A673 (cell line): ENCODE measurements around the gene RASA3. TPM values are rescaled to one million over a fixed set of nuclear protein-coding genes. Genes with fewer than 3 reads are reported as not detected.

Experiments
- BruUV-seq: library from RNA; stranded (reverse); fragments of 400-500 nt; replicated peaks from 2 replicates; lab custom pipeline; 2021; lab: Mats Ljungman, UMichigan
- CTCF ChIA-PET: fragments of 300-600 bp; sonication (Branson Sonifier 250); formaldehyde crosslinking; loops from one replicate; lab custom pipeline; 2022; ENCODE audit warnings: antibody characterized with exemption; lab: Charles Lee
- POLR2A ChIA-PET: fragments of 300-600 bp; sonication (Branson Sonifier 250); formaldehyde crosslinking; loops from one replicate; lab custom pipeline; 2022; ENCODE audit warnings: antibody characterized with exemption; ENCODE audit not compliant: low non-redundant PET; lab: Charles Lee
- DNase-seq: peaks from one replicate; pipeline ENCODE4 v3.0.0-alpha.2; 2015; ENCODE audit warnings: low spot score
- H3K27ac ChIP-seq: fragments of 200-600 bp; sonication (generic); 2 replicates; pipeline ENCODE4 v1.5.1; 2016; ENCODE audit warnings: mixed run types, low read depth, mild to moderate bottlenecking, mixed read lengths, antibody characterized with exemption, low read length; ENCODE audit not compliant: poor library complexity, severe bottlenecking
- H3K27me3 ChIP-seq: fragments of 200-600 bp; sonication (generic); replicated peaks from 2 replicates; pipeline ENCODE4 v1.6.1; 2017; ENCODE audit warnings: mixed run types, low read depth, mild to moderate bottlenecking, mixed read lengths, antibody characterized with exemption, low read length; ENCODE audit not compliant: insufficient read depth, poor library complexity
- H3K36me3 ChIP-seq: fragments of 200-600 bp; sonication (generic); 2 replicates; pipeline ENCODE4 v1.6.1; 2016; ENCODE audit warnings: mixed run types, mild to moderate bottlenecking, mixed read lengths, antibody characterized with exemption, low read length; ENCODE audit not compliant: insufficient read depth, poor library complexity, severe bottlenecking
- H3K4me1 ChIP-seq: fragments of 200-600 bp; sonication (generic); 2 replicates; pipeline ENCODE4 v1.6.1; 2017; ENCODE audit warnings: mixed run types, mild to moderate bottlenecking, mixed read lengths, antibody characterized with exemption, low read length; ENCODE audit not compliant: insufficient read depth, poor library complexity, severe bottlenecking
- H3K4me3 ChIP-seq: fragments of 200-600 bp; sonication (generic); 2 replicates; pipeline ENCODE4 v1.5.1; 2016; ENCODE audit warnings: low read depth, mixed run types, mild to moderate bottlenecking, mixed read lengths, low read length; ENCODE audit not compliant: poor library complexity, severe bottlenecking
- H3K9me3 ChIP-seq: fragments of 200-600 bp; sonication (generic); 2 replicates; pipeline ENCODE4 v1.6.1; 2016; ENCODE audit warnings: mixed run types, low read depth, mild to moderate bottlenecking, mixed read lengths, antibody characterized with exemption, low read length; ENCODE audit not compliant: poor library complexity, severe bottlenecking
- EZH2 ChIP-seq: fragments of 200-600 bp; sonication (generic); IDR thresholded peaks from 2 replicates; pipeline ENCODE4 v1.6.1; 2017; ENCODE audit warnings: borderline replicate concordance, low read depth, mild to moderate bottlenecking, mixed read lengths, antibody characterized with exemption, low read length; ENCODE audit not compliant: poor library complexity, severe bottlenecking
- intact Hi-C: fragments of 100-400 bp; cut with micrococcal nuclease; formaldehyde crosslinking; loops from one replicate; pipeline ENCODE4 v1.10.0; 2022; ENCODE audit not compliant: unreplicated experiment
- total RNA-seq: library from RNA; stranded (reverse); gene quantifications from 2 replicates; pipeline ENCODE4 v1.2.3, GENCODE V29; 2021
- TF ChIP-seq, protein P1 (sequence below): fragments of 300-800, 200-600 bp; sonication (generic); conservative IDR thresholded peaks from 2 replicates; pipeline ENCODE4 v1.5.1; 2017; ENCODE audit warnings: low read depth, mild to moderate bottlenecking, antibody characterized with exemption, low read length, moderate library complexity, mixed read lengths

The RASA3 gene
- total RNA-seq, 1 experiment from 2014 or later = 22.1 TPM

DNA sequence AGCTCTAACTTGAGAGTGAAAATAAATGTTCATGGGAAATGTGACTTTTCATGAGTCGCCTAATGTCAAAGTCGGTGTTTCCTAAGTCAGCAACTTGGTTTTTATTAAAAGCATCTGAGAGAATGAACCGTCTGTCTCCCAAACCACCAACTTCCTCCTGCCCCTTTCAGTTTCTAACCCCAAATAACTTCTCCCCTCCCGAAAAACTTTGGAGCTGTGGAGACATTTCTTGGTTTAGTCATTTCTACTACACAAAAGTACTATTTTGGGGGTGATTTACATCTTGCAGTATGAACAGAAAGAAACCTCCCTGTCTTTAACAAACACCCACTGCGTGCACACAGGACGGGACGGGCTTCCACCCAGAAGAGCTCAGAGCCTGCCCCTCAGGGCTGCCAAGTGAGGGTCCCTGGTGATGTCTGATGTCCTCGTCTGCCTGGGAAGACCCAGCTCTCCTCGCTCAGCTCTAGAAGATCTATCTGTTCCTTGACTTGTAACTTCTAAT lies 65.0 kb downstream of the RASA3 start:
- H3K4me1 ChIP-seq = peaks cover 27% of the 10 kb centered on the region
- no peak overlapping the region for H3K4me3 ChIP-seq
- DNase-seq = no peak
- ChIA-PET CTCF (interaction anchor here (0.6 kb wide), 1 partner anchor 577 kb away, joined by 9 read pairs; the partner anchor contains the start of gene DCUN1D2), POLR2A (no interaction called here)
- TF ChIP-seq EZH2 = no peak
- TF ChIP-seq, protein P1, sequence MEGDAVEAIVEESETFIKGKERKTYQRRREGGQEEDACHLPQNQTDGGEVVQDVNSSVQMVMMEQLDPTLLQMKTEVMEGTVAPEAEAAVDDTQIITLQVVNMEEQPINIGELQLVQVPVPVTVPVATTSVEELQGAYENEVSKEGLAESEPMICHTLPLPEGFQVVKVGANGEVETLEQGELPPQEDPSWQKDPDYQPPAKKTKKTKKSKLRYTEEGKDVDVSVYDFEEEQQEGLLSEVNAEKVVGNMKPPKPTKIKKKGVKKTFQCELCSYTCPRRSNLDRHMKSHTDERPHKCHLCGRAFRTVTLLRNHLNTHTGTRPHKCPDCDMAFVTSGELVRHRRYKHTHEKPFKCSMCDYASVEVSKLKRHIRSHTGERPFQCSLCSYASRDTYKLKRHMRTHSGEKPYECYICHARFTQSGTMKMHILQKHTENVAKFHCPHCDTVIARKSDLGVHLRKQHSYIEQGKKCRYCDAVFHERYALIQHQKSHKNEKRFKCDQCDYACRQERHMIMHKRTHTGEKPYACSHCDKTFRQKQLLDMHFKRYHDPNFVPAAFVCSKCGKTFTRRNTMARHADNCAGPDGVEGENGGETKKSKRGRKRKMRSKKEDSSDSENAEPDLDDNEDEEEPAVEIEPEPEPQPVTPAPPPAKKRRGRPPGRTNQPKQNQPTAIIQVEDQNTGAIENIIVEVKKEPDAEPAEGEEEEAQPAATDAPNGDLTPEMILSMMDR = no peak
- H3K36me3 ChIP-seq = no peaks in the 10 kb centered on the region
- BruUV-seq = no TSS peak
- intact Hi-C loops = loop anchor here (10.0 kb wide), 1 partner anchor 47 kb away; no protein-coding TSS in a partner anchor
- no peak overlapping the region for H3K27ac ChIP-seq
- no peaks in the 10 kb centered on the region for H3K27me3 ChIP-seq
- no peaks in the 10 kb centered on the region for H3K9me3 ChIP-seq

DNA sequence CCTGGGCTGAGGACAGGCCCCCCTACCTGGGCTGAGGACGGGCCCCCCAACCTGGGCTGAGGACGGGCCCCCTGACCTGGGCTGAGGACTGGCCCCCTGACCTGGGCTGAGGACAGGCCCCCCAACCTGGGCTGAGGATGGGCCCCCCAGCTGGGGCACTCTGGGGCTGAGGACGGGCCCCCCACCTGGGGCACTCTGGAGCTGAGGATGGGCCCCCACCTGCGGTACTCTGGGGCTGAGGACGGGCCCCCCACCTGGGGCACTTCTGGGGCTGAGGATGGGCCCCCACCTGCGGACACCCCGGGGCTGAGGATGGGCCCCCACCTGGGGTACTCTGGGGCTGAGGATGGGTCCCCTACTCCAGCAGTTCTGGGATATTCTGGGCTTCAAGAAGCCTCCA lies 65.5 kb downstream of the RASA3 start:
- TF ChIP-seq, protein P1 = no peak
- no peak for TF ChIP-seq EZH2
- CTCF ChIA-PET = interaction anchor here (0.6 kb wide), 1 partner anchor 576 kb away, joined by 9 read pairs; the partner anchor contains the start of gene DCUN1D2
- POLR2A ChIA-PET = no interaction called here
- no peaks in the 10 kb centered on the region for H3K27me3 ChIP-seq
- intact Hi-C loops = loop anchor here (10.0 kb wide), 1 partner anchor 48 kb away; no protein-coding TSS in a partner anchor
- no peaks in the 10 kb centered on the region for H3K36me3 ChIP-seq
- H3K4me1 ChIP-seq = peaks cover 27% of the 10 kb centered on the region
- H3K27ac ChIP-seq = no peak overlapping the region
- H3K9me3 ChIP-seq = no peaks in the 10 kb centered on the region
- BruUV-seq = no TSS peak
- DNase-seq = no peak
- H3K4me3 ChIP-seq = no peak overlapping the region

DNA sequence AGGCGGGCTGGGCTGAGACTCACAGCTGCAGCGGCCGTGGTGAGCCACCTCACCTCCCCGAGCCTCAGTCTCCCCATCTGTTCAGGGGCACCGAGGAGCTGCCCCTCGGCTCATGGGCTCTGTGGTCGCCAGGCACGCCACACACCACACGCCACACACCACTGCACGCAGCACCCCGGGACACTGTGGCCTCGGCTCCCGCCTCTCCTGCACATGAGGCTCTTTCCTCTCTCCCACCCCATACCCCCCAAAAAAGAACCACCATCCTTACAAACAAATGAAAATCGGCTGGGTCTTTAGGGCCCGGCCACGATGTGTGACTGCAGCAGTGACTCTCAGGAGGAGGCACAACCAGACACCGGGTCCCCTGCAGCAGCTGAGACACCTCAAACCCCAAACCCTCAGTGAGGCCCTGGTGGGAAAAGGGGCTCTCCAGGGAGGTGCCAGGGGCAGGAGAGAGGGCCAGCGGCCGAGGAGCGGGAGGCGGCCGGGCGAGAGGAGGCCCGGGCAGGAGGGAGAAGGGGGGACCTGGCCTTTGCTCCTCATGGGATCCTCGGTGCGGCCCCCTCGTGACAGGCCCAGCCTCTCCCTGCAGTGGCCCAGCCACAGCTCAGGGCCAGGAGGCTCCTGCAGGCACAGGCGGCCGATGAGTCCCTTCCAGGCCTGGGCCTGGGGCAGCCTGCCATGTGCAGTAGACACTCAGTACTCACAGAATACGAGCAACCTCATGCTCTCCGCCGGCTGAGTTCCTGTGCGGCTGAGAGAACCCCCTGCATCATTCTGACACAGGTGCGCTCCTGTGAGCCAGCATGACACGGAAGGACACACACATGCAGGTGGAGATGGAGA lies 66.3 kb downstream of the RASA3 start:
- DNase-seq = no peak
- Histone ChIP-seq H3K27me3 (no peaks in the 10 kb centered on the region), H3K27ac (peak overlapping the region; percentile 82), H3K9me3 (no peaks in the 10 kb centered on the region), H3K36me3 (no peaks in the 10 kb centered on the region), H3K4me3 (no peak overlapping the region), H3K4me1 (peaks cover 27% of the 10 kb centered on the region)
- ChIA-PET CTCF (interaction anchor here (0.7 kb wide), 1 partner anchor 8 kb away, joined by 3 read pairs; no protein-coding TSS in a partner anchor), POLR2A (no interaction called here)
- BruUV-seq = no TSS peak
- TF ChIP-seq, protein P1 = no peak
- no peak for TF ChIP-seq EZH2
- intact Hi-C loops = loop anchor here (10.0 kb wide), 1 partner anchor 49 kb away; no protein-coding TSS in a partner anchor
